LNCaP clone FGC (cell line): ENCODE measurements around the gene RAG1.

Experiments used
- DNase-seq: peaks from one replicate; pipeline ENCODE4 v3.0.0-alpha.2; 2011; ENCODE audit warnings: low read depth
- H3K4me3 ChIP-seq: 2 replicates; pipeline ENCODE4 v1.5.1; 2011; ENCODE audit warnings: mild to moderate bottlenecking, low read depth, low read length, control low read depth
- CTCF ChIP-seq: IDR thresholded peaks from 2 replicates; pipeline ENCODE4 v1.5.1; 2012; ENCODE audit warnings: mild to moderate bottlenecking; ENCODE audit not compliant: control insufficient read depth, insufficient read depth; ENCODE audit errors: extremely low read depth

RAG1 gene

DNA sequence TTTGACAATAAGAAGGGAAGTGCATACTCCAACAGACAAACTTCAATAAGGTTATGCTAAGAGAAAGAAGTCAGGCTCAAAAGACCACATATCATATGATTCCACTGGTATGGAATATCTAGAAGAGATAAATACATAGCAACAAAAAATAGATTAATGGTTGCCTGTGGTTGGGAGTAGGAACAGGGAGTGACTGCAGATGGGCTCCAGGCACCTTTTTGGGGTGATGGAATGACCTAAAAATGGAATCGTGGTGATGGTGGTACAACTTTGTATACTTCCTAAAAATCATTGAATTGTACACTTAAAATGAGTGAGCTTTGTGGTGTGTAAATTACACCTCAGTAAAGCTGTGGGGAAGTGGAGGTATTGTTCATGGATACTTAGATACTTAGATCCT is 59.2 kb downstream of the RAG1 start:
- DNase-seq, result no peak
- no peak overlapping the region for H3K4me3 ChIP-seq
- no peak for TF ChIP-seq CTCF

- no peak overlapping the region for H3K4me3 ChIP-seq
- DNase-seq, result no peak
- no peak for TF ChIP-seq CTCF
These were observed 59.7 kb downstream of the RAG1 start for GRCh38 chr11:36627471-36627870.

GRCh38 chr11:36628141-36628540 is 60.3 kb downstream of the RAG1 start:
- TF ChIP-seq CTCF, result no peak
- no peak overlapping the region for H3K4me3 ChIP-seq
- DNase-seq, result no peak

GRCh38 chr11:36628765-36629244 is 61.0 kb downstream of the RAG1 start:
- no peak for TF ChIP-seq CTCF
- no peak for DNase-seq
- no peak overlapping the region for H3K4me3 ChIP-seq
